HepG2 (cell line): ENCODE data around the gene ANO6. TPM values are rescaled to one million over a fixed set of nuclear protein-coding genes. Genes with fewer than 3 reads are reported as not detected.

Experiments
- CTCF ChIP-seq: sonication (generic); formaldehyde crosslinking; IDR thresholded peaks from 2 replicates; pipeline ENCODE4 v1.5.0; 2020; ENCODE audit warnings: mild to moderate bottlenecking, missing genetic modification reagents, moderate library complexity
- GATA4 ChIP-seq: sonication (generic); IDR thresholded peaks from 2 replicates; pipeline ENCODE4 v1.6.1; 2016; ENCODE audit warnings: antibody characterized with exemption, low read depth, borderline replicate concordance
- KAT8 ChIP-seq: IDR thresholded peaks from 2 replicates; pipeline ENCODE4 v1.6.1; 2016; ENCODE audit warnings: missing genetic modification reagents, missing compliant biosample characterization
- TFE3 ChIP-seq: IDR thresholded peaks from 2 replicates; pipeline ENCODE4 v1.6.1; 2016
- ZHX1 ChIP-seq: sonication (generic); formaldehyde crosslinking; IDR thresholded peaks from 2 replicates; pipeline ENCODE4 v1.8.1; 2022; ENCODE audit warnings: low read depth, mild to moderate bottlenecking, missing genetic modification reagents
- ZNF253 ChIP-seq: sonication (generic); formaldehyde crosslinking; IDR thresholded peaks from 2 replicates; pipeline ENCODE4 v1.8.0; 2022; ENCODE audit warnings: mild to moderate bottlenecking, missing genetic modification reagents, borderline replicate concordance
- ZNF607 ChIP-seq: sonication (generic); formaldehyde crosslinking; IDR thresholded peaks from 2 replicates; pipeline ENCODE4 v1.5.1; 2020; ENCODE audit warnings: missing genetic modification reagents, mild to moderate bottlenecking, borderline replicate concordance
- ZNF7 ChIP-seq: IDR thresholded peaks from 2 replicates; pipeline ENCODE4 v1.6.1; 2016; ENCODE audit warnings: missing biosample characterization, missing genetic modification reagents
- ZNF746 ChIP-seq: sonication (generic); formaldehyde crosslinking; IDR thresholded peaks from 2 replicates; pipeline ENCODE4 v1.8.0; 2022; ENCODE audit warnings: mild to moderate bottlenecking, missing genetic modification reagents
- polyA plus RNA-seq, 8 experiments: library from polyadenylated mRNA; depleted of rRNA in 3 of 8; stranded (reverse) in 7 of 8; unstranded in 1 of 8; fragments of >200 nt; fragmentation: Illumina TruSeq in 4 of 8; extraction: Trizol in 4 of 8; gene quantifications; 2 replicates each; pipeline versions ENCODE4 v1.2.1 to v1.2.3, GENCODE V29; 2011 to 2016; ENCODE audit warnings: low read depth in 4 of 8, missing spikeins in 1 of 8, mixed read lengths in 1 of 8; ENCODE audit not compliant: insufficient read depth in 1 of 8
- total RNA-seq, 5 experiments: library from RNA; depleted of rRNA; stranded (reverse); fragments of >200 nt; fragmentation: Illumina TruSeq; extraction: Trizol; gene quantifications; 2 replicates each; pipeline ENCODE4 v1.2.3, GENCODE V29; 2016; ENCODE audit warnings: low read depth in 1 of 5

Gene ANO6
- total and polyA plus RNA-seq, 2 of the 13 experiments (the other 11 are each of a cell fraction or from before 2014, with no cell fraction given), result 37.8 to 57.1 TPM

- TF ChIP-seq ZNF746 (no peak), ZNF607 (CRISPR knock-in tag) (peak; percentile 7; the same call in 1 of the 2 replicates), GATA4 (no peak), TFE3 (CRISPR knock-in tag) (no peak), CTCF (CRISPR knock-in tag) (no peak), KAT8 (CRISPR knock-in tag) (no peak), ZHX1 (no peak), ZNF253 (CRISPR knock-in tag) (no peak), ZNF7 (CRISPR knock-in tag) (peak; percentile 94)
Observed at GRCh38 chr12:45259675-45260074, 43.8 kb downstream of the ANO6 start (continued).
